GM23338 (cell line): Measurements from ENCODE around the gene TIMM44. TPM values are rescaled to one million over a fixed set of nuclear protein-coding genes. Genes with fewer than 3 reads are reported as not detected.

Source experiments
- ATAC-seq: fragments of 200-7000 bp; cut with Tn5 transposase; 3 replicates; pipeline ENCODE4 v1.9.1; 2020
- DNase-seq: peaks from one replicate; pipeline ENCODE4 v3.0.0-alpha.2; 2015; ENCODE audit warnings: low spot score
- H2AFZ ChIP-seq: fragments of 200-600 bp; sonication (generic); 2 replicates; pipeline ENCODE4 v1.8.0; 2016; ENCODE audit warnings: antibody characterized with exemption, mild to moderate bottlenecking, moderate library complexity
- H3F3A ChIP-seq: fragments of 200-600 bp; sonication (generic); replicated peaks from 2 replicates; pipeline ENCODE4 v1.8.0; 2017; ENCODE audit warnings: antibody characterized with exemption, mixed run types, low read depth
- H3K27ac ChIP-seq: fragments of 200-600 bp; sonication (generic); 2 replicates; pipeline ENCODE4 v1.6.1; 2016; ENCODE audit warnings: low read depth
- H3K27me3 ChIP-seq: fragments of 200-600 bp; sonication (generic); 2 replicates; pipeline ENCODE4 v1.8.0; 2016; ENCODE audit warnings: mild to moderate bottlenecking, mixed run types, moderate library complexity; ENCODE audit not compliant: insufficient read depth
- H3K36me3 ChIP-seq: fragments of 200-600 bp; sonication (generic); 2 replicates; pipeline ENCODE4 v1.8.0; 2016; ENCODE audit warnings: mild to moderate bottlenecking; ENCODE audit not compliant: insufficient read depth
- H3K4me1 ChIP-seq: fragments of 200-600 bp; sonication (generic); 2 replicates; pipeline ENCODE4 v1.8.0; 2016; ENCODE audit warnings: mild to moderate bottlenecking, moderate library complexity; ENCODE audit not compliant: insufficient read depth
- H3K4me2 ChIP-seq: fragments of 200-600 bp; sonication (generic); 2 replicates; pipeline ENCODE4 v1.7.1; 2017; ENCODE audit warnings: mixed run types
- H3K4me3 ChIP-seq: fragments of 200-600 bp; sonication (generic); 2 replicates; pipeline ENCODE4 v1.6.1; 2016; ENCODE audit warnings: mixed run types
- H3K79me2 ChIP-seq: fragments of 200-600 bp; sonication (generic); replicated peaks from 2 replicates; pipeline ENCODE4 v1.8.0; 2017; ENCODE audit warnings: mild to moderate bottlenecking; ENCODE audit not compliant: insufficient read depth
- H3K9me2 ChIP-seq: fragments of 200-600 bp; sonication (generic); 2 replicates; pipeline ENCODE4 v1.8.0; 2017; ENCODE audit not compliant: insufficient read depth
- H4K20me1 ChIP-seq: fragments of 200-600 bp; sonication (generic); replicated peaks from 2 replicates; pipeline ENCODE4 v1.8.0; 2017; ENCODE audit warnings: mild to moderate bottlenecking; ENCODE audit not compliant: insufficient read depth
- H3K27ac Mint-ChIP-seq: 2 replicates; pipeline ENCODE4 v1.8.0; 2020; ENCODE audit warnings: inconsistent platforms, mild to moderate bottlenecking, moderate library complexity, mixed read lengths
- H3K27me3 Mint-ChIP-seq: 3 replicates; pipeline ENCODE4 v1.8.0; 2022; ENCODE audit warnings: low read depth, mild to moderate bottlenecking, moderate library complexity, mixed read lengths, inconsistent platforms; ENCODE audit not compliant: insufficient read depth, poor library complexity
- H3K36me3 Mint-ChIP-seq: 3 replicates; pipeline ENCODE4 v1.8.0; 2021; ENCODE audit warnings: low read depth, mild to moderate bottlenecking, inconsistent platforms, moderate library complexity, mixed read lengths
- H3K4me1 Mint-ChIP-seq: 3 replicates; pipeline ENCODE4 v1.8.0; 2020; ENCODE audit warnings: mild to moderate bottlenecking, inconsistent platforms, mixed read lengths
- H3K4me3 Mint-ChIP-seq: 3 replicates; pipeline ENCODE4 v1.8.0; 2021; ENCODE audit warnings: moderate library complexity, mild to moderate bottlenecking, inconsistent platforms, mixed read lengths
- H3K9me3 Mint-ChIP-seq: 3 replicates; pipeline ENCODE4 v1.8.0; 2020; ENCODE audit warnings: moderate library complexity, mild to moderate bottlenecking, inconsistent platforms, mixed read lengths
- CREB1 ChIP-seq: fragments of 250-450 bp; sonication (Bioruptor Pico); IDR thresholded peaks from 2 replicates; pipeline ENCODE4 v1.5.0; 2020; ENCODE audit warnings: low read depth, mild to moderate bottlenecking, moderate library complexity
- ETS1 ChIP-seq: IDR thresholded peaks from 2 replicates; pipeline ENCODE4 v1.6.1; 2016; ENCODE audit warnings: antibody characterized with exemption
- EZH2phosphoT487 ChIP-seq: fragments of 200-600 bp; sonication (generic); IDR thresholded peaks from one replicate; pipeline ENCODE4 v1.8.1; 2018; ENCODE audit warnings: antibody characterized with exemption; ENCODE audit not compliant: unreplicated experiment
- JUNB ChIP-seq: IDR thresholded peaks from one replicate; pipeline ENCODE4 v1.6.1; 2016; ENCODE audit warnings: antibody characterized with exemption; ENCODE audit not compliant: unreplicated experiment
- NANOG ChIP-seq: IDR thresholded peaks from 2 replicates; pipeline ENCODE4 v1.6.1; 2016; ENCODE audit warnings: antibody characterized with exemption, borderline replicate concordance
- POLR2AphosphoS5 ChIP-seq: IDR thresholded peaks from 2 replicates; pipeline ENCODE4 v1.6.1; 2016; ENCODE audit warnings: antibody characterized with exemption, low read depth
- STAT1 ChIP-seq: IDR thresholded peaks from one replicate; pipeline ENCODE4 v1.6.1; 2016; ENCODE audit warnings: antibody characterized with exemption; ENCODE audit not compliant: unreplicated experiment
- ZNF114 ChIP-seq: fragments of 250-450 bp; sonication (Bioruptor Pico); IDR thresholded peaks from 2 replicates; pipeline ENCODE4 v1.5.0; 2020; ENCODE audit warnings: mild to moderate bottlenecking, moderate library complexity
- ZNF331 ChIP-seq: fragments of 250-450 bp; sonication (Bioruptor Pico); IDR thresholded peaks from 2 replicates; pipeline ENCODE4 v1.5.0; 2020; ENCODE audit warnings: low read depth, mild to moderate bottlenecking, moderate library complexity
- ZNF462 ChIP-seq: fragments of 250-450 bp; sonication (Bioruptor Pico); IDR thresholded peaks from 2 replicates; pipeline ENCODE4 v1.5.0; 2020; ENCODE audit warnings: mild to moderate bottlenecking, moderate library complexity
- polyA plus RNA-seq: library from polyadenylated mRNA; unstranded; fragments of >200 nt; fragmentation: Nextera tagmentation; extraction: Ambion mirVana; gene quantifications from 2 replicates; pipeline ENCODE4 v1.2.1, GENCODE V29; 2016
- total RNA-seq: library from RNA; depleted of rRNA; stranded (reverse); fragments of >200 nt; shearing (Covaris generic); gene quantifications from 2 replicates; pipeline ENCODE4 v1.2.3, GENCODE V29; 2014
- TF ChIP-seq, protein P1 (sequence below): IDR thresholded peaks from one replicate; pipeline ENCODE4 v1.6.1; 2018; ENCODE audit warnings: antibody characterized with exemption; ENCODE audit not compliant: unreplicated experiment

Gene TIMM44
- total and polyA plus RNA-seq, 2 experiments from 2014 or later, result 125 to 128 TPM

GRCh38 chr19:7888826-7889217, 54.6 kb downstream of the TIMM44 start:
- Mint-ChIP-seq H3K4me1 (peaks cover 5% of the 10 kb centered on the region; the same call in 2 of the 3 replicates), H3K36me3 (no peaks in the 10 kb centered on the region), H3K27ac (no peak overlapping the region), H3K27me3 (peaks cover 17% of the 10 kb centered on the region), H3K9me3 (no peaks in the 10 kb centered on the region), H3K4me3 (peak overlapping the region; percentile 66)
- Histone ChIP-seq H3K4me3 (peak overlapping the region; percentile 78), H3K9me2 (no peaks in the 10 kb centered on the region), H3F3A (no peaks in the 10 kb centered on the region), H3K79me2 (no peaks in the 10 kb centered on the region), H3K27me3 (peaks cover 11% of the 10 kb centered on the region), H3K4me2 (peak overlapping the region; percentile 89), H4K20me1 (no peaks in the 10 kb centered on the region), H2AFZ (peak overlapping the region; percentile 98), H3K36me3 (no peaks in the 10 kb centered on the region), H3K4me1 (no peaks in the 10 kb centered on the region; the same call in 1 of the 2 replicates), H3K27ac (no peak overlapping the region)
- TF ChIP-seq POLR2AphosphoS5 (no peak), EZH2phosphoT487 (no peak), ETS1 (no peak), JUNB (no peak), ZNF114 (no peak), ZNF331 (CRISPR knock-in tag) (no peak), ZNF462 (CRISPR knock-in tag) (no peak), CREB1 (CRISPR knock-in tag) (no peak), STAT1 (no peak), NANOG (no peak)
- TF ChIP-seq, protein P1, sequence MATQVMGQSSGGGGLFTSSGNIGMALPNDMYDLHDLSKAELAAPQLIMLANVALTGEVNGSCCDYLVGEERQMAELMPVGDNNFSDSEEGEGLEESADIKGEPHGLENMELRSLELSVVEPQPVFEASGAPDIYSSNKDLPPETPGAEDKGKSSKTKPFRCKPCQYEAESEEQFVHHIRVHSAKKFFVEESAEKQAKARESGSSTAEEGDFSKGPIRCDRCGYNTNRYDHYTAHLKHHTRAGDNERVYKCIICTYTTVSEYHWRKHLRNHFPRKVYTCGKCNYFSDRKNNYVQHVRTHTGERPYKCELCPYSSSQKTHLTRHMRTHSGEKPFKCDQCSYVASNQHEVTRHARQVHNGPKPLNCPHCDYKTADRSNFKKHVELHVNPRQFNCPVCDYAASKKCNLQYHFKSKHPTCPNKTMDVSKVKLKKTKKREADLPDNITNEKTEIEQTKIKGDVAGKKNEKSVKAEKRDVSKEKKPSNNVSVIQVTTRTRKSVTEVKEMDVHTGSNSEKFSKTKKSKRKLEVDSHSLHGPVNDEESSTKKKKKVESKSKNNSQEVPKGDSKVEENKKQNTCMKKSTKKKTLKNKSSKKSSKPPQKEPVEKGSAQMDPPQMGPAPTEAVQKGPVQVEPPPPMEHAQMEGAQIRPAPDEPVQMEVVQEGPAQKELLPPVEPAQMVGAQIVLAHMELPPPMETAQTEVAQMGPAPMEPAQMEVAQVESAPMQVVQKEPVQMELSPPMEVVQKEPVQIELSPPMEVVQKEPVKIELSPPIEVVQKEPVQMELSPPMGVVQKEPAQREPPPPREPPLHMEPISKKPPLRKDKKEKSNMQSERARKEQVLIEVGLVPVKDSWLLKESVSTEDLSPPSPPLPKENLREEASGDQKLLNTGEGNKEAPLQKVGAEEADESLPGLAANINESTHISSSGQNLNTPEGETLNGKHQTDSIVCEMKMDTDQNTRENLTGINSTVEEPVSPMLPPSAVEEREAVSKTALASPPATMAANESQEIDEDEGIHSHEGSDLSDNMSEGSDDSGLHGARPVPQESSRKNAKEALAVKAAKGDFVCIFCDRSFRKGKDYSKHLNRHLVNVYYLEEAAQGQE, result no peak
- peak; percentile 4; the same call in 1 of the 3 replicates for ATAC-seq
- no peak for DNase-seq
